WTC11 (cell line): Measurements from ENCODE around the gene LCA5L. TPM values are rescaled to one million over a fixed set of nuclear protein-coding genes. Genes with fewer than 3 reads are reported as not detected.

Experiments
- ATAC-seq: fragments of 200-7000 bp; cut with Tn5 transposase; 2 replicates; pipeline ENCODE4 v1.10.0; 2021; ENCODE audit warnings: mild to moderate bottlenecking, moderate library complexity
- CTCF ChIA-PET: fragments of 300-600 bp; sonication (Branson Sonifier 250); formaldehyde crosslinking; loops from one replicate; lab custom pipeline; 2021; ENCODE audit warnings: antibody characterized with exemption; lab: Charles Lee
- POLR2A ChIA-PET: fragments of 350-600 bp; sonication (Branson Sonifier 250); formaldehyde crosslinking; loops from one replicate; lab custom pipeline; 2021; ENCODE audit warnings: antibody characterized with exemption; lab: Charles Lee
- DNase-seq: peaks from one replicate; pipeline ENCODE4 v3.0.0; 2021; ENCODE audit warnings: low spot score
- H3K27ac Mint-ChIP-seq: 2 replicates; pipeline ENCODE4 v1.8.0; 2021; ENCODE audit warnings: mixed read lengths
- H3K27me3 Mint-ChIP-seq: 2 replicates; pipeline ENCODE4 v1.8.0; 2021; ENCODE audit warnings: low read depth, mild to moderate bottlenecking, moderate library complexity, mixed read lengths
- H3K36me3 Mint-ChIP-seq: 2 replicates; pipeline ENCODE4 v1.8.0; 2021; ENCODE audit warnings: mixed read lengths
- H3K4me1 Mint-ChIP-seq: 2 replicates; pipeline ENCODE4 v1.8.0; 2022; ENCODE audit warnings: mixed read lengths
- H3K4me3 Mint-ChIP-seq: 2 replicates; pipeline ENCODE4 v1.8.0; 2021; ENCODE audit warnings: mild to moderate bottlenecking, moderate library complexity, mixed read lengths
- H3K9me3 Mint-ChIP-seq: 2 replicates; pipeline ENCODE4 v1.8.0; 2021; ENCODE audit warnings: mixed read lengths
- ATF2 ChIP-seq: sonication (generic); formaldehyde crosslinking; IDR thresholded peaks from 2 replicates; pipeline ENCODE4 v1.8.1; 2022; ENCODE audit warnings: low read depth, missing genetic modification reagents, borderline replicate concordance
- CREM ChIP-seq: sonication (generic); formaldehyde crosslinking; IDR thresholded peaks from 2 replicates; pipeline ENCODE4 v1.8.1; 2022; ENCODE audit warnings: mild to moderate bottlenecking, missing genetic modification reagents, moderate library complexity
- CTCF ChIP-seq: fragments of 200-600 bp; IDR thresholded peaks from 2 replicates; pipeline ENCODE4 v1.8.0; 2022; ENCODE audit warnings: antibody characterized with exemption
- E2F4 ChIP-seq: sonication (generic); formaldehyde crosslinking; IDR thresholded peaks from 2 replicates; pipeline ENCODE4 v1.8.1; 2022; ENCODE audit warnings: low read depth, mild to moderate bottlenecking, moderate library complexity, missing genetic modification reagents, borderline replicate concordance
- EMX1 ChIP-seq: fragments of 250-450 bp; sonication (Bioruptor Pico); IDR thresholded peaks from 2 replicates; pipeline ENCODE4 v1.8.0; 2021; ENCODE audit warnings: mild to moderate bottlenecking
- GTF2I ChIP-seq: fragments of 250-450 bp; sonication (Bioruptor Pico); conservative IDR thresholded peaks from 2 replicates; pipeline ENCODE4 v1.4.0; 2021; ENCODE audit warnings: mild to moderate bottlenecking
- HMGA2 ChIP-seq: fragments of 250-450 bp; sonication (Bioruptor Pico); IDR thresholded peaks from 2 replicates; pipeline ENCODE4 v1.4.0; 2021; ENCODE audit warnings: mild to moderate bottlenecking, moderate library complexity
- JUN ChIP-seq: sonication (generic); formaldehyde crosslinking; IDR thresholded peaks from 2 replicates; pipeline ENCODE4 v1.8.0; 2023; ENCODE audit warnings: mild to moderate bottlenecking, missing genetic modification reagents
- MAX ChIP-seq: sonication (generic); formaldehyde crosslinking; IDR thresholded peaks from 2 replicates; pipeline ENCODE4 v1.8.0; 2022; ENCODE audit warnings: mild to moderate bottlenecking, missing genetic modification reagents
- NFYB ChIP-seq: sonication (generic); formaldehyde crosslinking; conservative IDR thresholded peaks from 2 replicates; pipeline ENCODE4 v1.8.0; 2022; ENCODE audit warnings: low read depth, missing genetic modification reagents
- RORB ChIP-seq: fragments of 250-450 bp; sonication (Bioruptor Pico); IDR thresholded peaks from 2 replicates; pipeline ENCODE4 v1.9.0; 2021; ENCODE audit warnings: mild to moderate bottlenecking
- SP1 ChIP-seq: sonication (generic); formaldehyde crosslinking; conservative IDR thresholded peaks from 2 replicates; pipeline ENCODE4 v1.8.1; 2022; ENCODE audit warnings: missing genetic modification reagents
- TCF7 ChIP-seq: sonication (generic); formaldehyde crosslinking; IDR thresholded peaks from 2 replicates; pipeline ENCODE4 v1.8.0; 2022; ENCODE audit warnings: mild to moderate bottlenecking, low read depth, missing genetic modification reagents, moderate library complexity
- TEAD4 ChIP-seq: sonication (generic); formaldehyde crosslinking; IDR thresholded peaks from 2 replicates; pipeline ENCODE4 v1.8.0; 2022; ENCODE audit warnings: mild to moderate bottlenecking, missing genetic modification reagents
- ZNF232 ChIP-seq: sonication (generic); formaldehyde crosslinking; IDR thresholded peaks from 2 replicates; pipeline ENCODE4 v1.8.0; 2022; ENCODE audit warnings: mild to moderate bottlenecking, missing genetic modification reagents
- ZNF281 ChIP-seq: sonication (generic); formaldehyde crosslinking; IDR thresholded peaks from 2 replicates; pipeline ENCODE4 v1.8.0; 2023; ENCODE audit warnings: mild to moderate bottlenecking, missing genetic modification reagents
- ZNF425 ChIP-seq: fragments of 250-450 bp; sonication (Bioruptor Pico); conservative IDR thresholded peaks from 2 replicates; pipeline ENCODE4 v1.9.0; 2021; ENCODE audit warnings: mild to moderate bottlenecking
- total RNA-seq: library from RNA; stranded (reverse); gene quantifications from 3 replicates; pipeline ENCODE4 v1.2.3, GENCODE V29; 2021

The LCA5L gene
- total RNA-seq, 1 experiment from 2014 or later, result 1.0 TPM

GRCh38 chr21:39441502-39442475 lies 3.8 kb downstream of the LCA5L start:
- Mint-ChIP-seq H3K27ac (no peak overlapping the region), H3K36me3 (no peaks in the 10 kb centered on the region), H3K9me3 (no peaks in the 10 kb centered on the region)
- ATAC-seq, result peak; percentile 53
- TF ChIP-seq CTCF (peak; percentile 55; the same call in 1 of the 2 replicates), E2F4 (CRISPR knock-in tag) (no peak)
- TF ChIP-seq, all 79 proteins: peak for 1
- Mint-ChIP-seq H3K27me3 (peaks cover 7% of the 10 kb centered on the region), H3K4me3 (no peak overlapping the region), H3K4me1 (peaks cover 18% of the 10 kb centered on the region)
- CTCF ChIA-PET, result interaction anchor here (0.5 to 2.3 kb wide), 30 partner anchors 9 to 265 kb away, joined by 3 to 19 read pairs (median 3); partner anchors contain the start of genes PSMG1 and SH3BGR
- POLR2A ChIA-PET, result no interaction called here
- DNase-seq, result peak; percentile 39

- no peaks in the 10 kb centered on the region for H3K9me3 Mint-ChIP-seq
- H3K36me3 Mint-ChIP-seq, result no peaks in the 10 kb centered on the region
- ChIA-PET CTCF (no interaction called here), POLR2A (no interaction called here)
- no peak overlapping the region for H3K4me3 Mint-ChIP-seq
- peaks cover 7% of the 10 kb centered on the region for H3K27me3 Mint-ChIP-seq
- H3K27ac Mint-ChIP-seq, result no peak overlapping the region
- TF ChIP-seq GTF2I (CRISPR knock-in tag), result no peak
- TF ChIP-seq RORB, result no peak
- TF ChIP-seq ATF2, result no peak
- no peak for TF ChIP-seq SP1 (CRISPR knock-in tag)
- no peak for TF ChIP-seq CTCF
- TF ChIP-seq TCF7 (CRISPR knock-in tag), result no peak
- no peak for TF ChIP-seq CREM (CRISPR knock-in tag)
- H3K4me1 Mint-ChIP-seq, result peaks cover 4% of the 10 kb centered on the region; the same call in 1 of the 2 replicates
- ATAC-seq (no peak), DNase-seq (no peak)
Observed at GRCh38 chr21:39439232-39439631, 6.3 kb downstream of the LCA5L start.

GRCh38 chr21:39434950-39435349 lies 10.6 kb downstream of the LCA5L start:
- no peaks in the 10 kb centered on the region for H3K9me3 Mint-ChIP-seq
- H3K27me3 Mint-ChIP-seq, result no peaks in the 10 kb centered on the region; the same call in 1 of the 2 replicates
- peaks cover 12% of the 10 kb centered on the region for H3K4me1 Mint-ChIP-seq
- no peak overlapping the region for H3K4me3 Mint-ChIP-seq
- CTCF ChIA-PET, result no interaction called here
- POLR2A ChIA-PET, result no interaction called here
- DNase-seq (no peak), ATAC-seq (no peak)
- no peaks in the 10 kb centered on the region for H3K36me3 Mint-ChIP-seq
- H3K27ac Mint-ChIP-seq, result no peak overlapping the region
- TF ChIP-seq MAX (CRISPR knock-in tag) (no peak), TEAD4 (CRISPR knock-in tag) (no peak), EMX1 (no peak), NFYB (CRISPR knock-in tag) (no peak), ZNF281 (no peak), HMGA2 (no peak), JUN (CRISPR knock-in tag) (no peak), ZNF425 (CRISPR knock-in tag) (no peak), RORB (no peak), ZNF232 (no peak)
